ENCODE data around the gene RCN2. TPM values are rescaled to one million over a fixed set of nuclear protein-coding genes. Genes with fewer than 3 reads are reported as not detected.

RCN2 gene
- total and polyA plus RNA-seq, 2 experiments from 2014 or later, result 68.4 to 150 TPM

GRCh38 chr15:76983590-76984375 is 52.2 kb downstream of the RCN2 start:
- no peak overlapping the region for H3K4me3 ChIP-seq
- DNase-seq (ENCODE audit: low read depth in 1 of 2, low spot score in 1 of 2), result peak in 1 of 2 donors; percentile 21
- H3K36me3 ChIP-seq, result no peaks in the 10 kb centered on the region
- no peaks in the 10 kb centered on the region for H3K27me3 ChIP-seq
- no peaks in the 10 kb centered on the region for H3K9me3 ChIP-seq (ENCODE audit: low read depth)
- H3K27ac ChIP-seq, result no peak overlapping the region
- TF ChIP-seq CTCF (IDR thresholded peaks at IDR 0.05; ENCODE audit: low read depth, low read length), result no peak
- no peaks in the 10 kb centered on the region for H3K4me1 ChIP-seq (ENCODE audit: low read depth)

GRCh38 chr15:76986743-76987142 is 55.2 kb downstream of the RCN2 start:
- H3K4me1 ChIP-seq (ENCODE audit: low read depth), result no peaks in the 10 kb centered on the region
- no peak overlapping the region for H3K4me3 ChIP-seq
- no peak for DNase-seq (ENCODE audit: low read depth in 1 of 2, low spot score in 1 of 2)
- no peak for TF ChIP-seq CTCF (IDR thresholded peaks at IDR 0.05; ENCODE audit: low read depth, low read length)
- no peak overlapping the region for H3K27ac ChIP-seq
- H3K27me3 ChIP-seq, result no peaks in the 10 kb centered on the region
- H3K36me3 ChIP-seq, result no peaks in the 10 kb centered on the region
- H3K9me3 ChIP-seq (ENCODE audit: low read depth), result no peaks in the 10 kb centered on the region

GRCh38 chr15:76987276-76987675 is 55.7 kb downstream of the RCN2 start:
- Histone ChIP-seq H3K4me3 (no peak overlapping the region), H3K27me3 (no peaks in the 10 kb centered on the region), H3K27ac (no peak overlapping the region), H3K4me1 (ENCODE audit: low read depth) (no peaks in the 10 kb centered on the region), H3K9me3 (ENCODE audit: low read depth) (no peaks in the 10 kb centered on the region), H3K36me3 (no peaks in the 10 kb centered on the region)
- DNase-seq (ENCODE audit: low read depth in 1 of 2, low spot score in 1 of 2), result no peak
- no peak for TF ChIP-seq CTCF (IDR thresholded peaks at IDR 0.05; ENCODE audit: low read depth, low read length)

GRCh38 chr15:76987896-76988860 is 56.6 kb downstream of the RCN2 start:
- TF ChIP-seq CTCF (IDR thresholded peaks at IDR 0.05; ENCODE audit: low read depth, low read length), result no peak
- Histone ChIP-seq H3K27ac (no peak overlapping the region), H3K4me1 (ENCODE audit: low read depth) (no peaks in the 10 kb centered on the region), H3K9me3 (ENCODE audit: low read depth) (no peaks in the 10 kb centered on the region), H3K27me3 (no peaks in the 10 kb centered on the region), H3K36me3 (no peaks in the 10 kb centered on the region), H3K4me3 (no peak overlapping the region)
- DNase-seq (ENCODE audit: low read depth in 1 of 2, low spot score in 1 of 2), result no peak

- DNase-seq (ENCODE audit: low read depth in 1 of 2, low spot score in 1 of 2), result no peak
- Histone ChIP-seq H3K27ac (no peak overlapping the region), H3K4me1 (ENCODE audit: low read depth) (no peaks in the 10 kb centered on the region), H3K4me3 (no peak overlapping the region), H3K27me3 (no peaks in the 10 kb centered on the region), H3K36me3 (no peaks in the 10 kb centered on the region), H3K9me3 (ENCODE audit: low read depth) (no peaks in the 10 kb centered on the region)
- TF ChIP-seq CTCF (IDR thresholded peaks at IDR 0.05; ENCODE audit: low read depth, low read length), result no peak
Measured at GRCh38 chr15:76988867-76989780, 57.6 kb downstream of the RCN2 start.
